GM18870 (cell line): ENCODE data around the gene GRIA4.

Experiments used
- ATAC-seq: cut with Tn5 transposase; IDR thresholded peaks from one replicate; pipeline ENCODE4 v1.9.1; 2021; ENCODE audit warnings: moderate library complexity; ENCODE audit not compliant: unreplicated experiment

The GRIA4 gene

DNA sequence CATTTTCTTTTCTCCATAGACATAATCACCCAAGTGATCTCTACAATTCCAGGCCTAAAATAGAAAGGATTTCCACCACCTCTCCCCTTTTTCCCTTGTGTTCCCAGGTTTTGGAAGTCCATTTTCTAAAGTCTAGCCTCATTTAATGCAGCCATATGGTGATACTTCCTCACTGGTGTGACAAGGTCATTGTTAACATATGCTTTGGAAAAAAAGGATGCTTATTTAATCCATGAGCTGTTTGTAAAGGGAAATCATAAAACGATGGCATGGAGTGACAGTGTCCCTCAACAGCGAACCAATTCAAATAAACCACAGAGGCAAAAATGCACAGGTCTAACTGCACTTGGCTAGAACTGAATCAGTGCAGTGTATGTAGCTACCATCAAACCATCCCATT lies 26.6 kb downstream of the GRIA4 start:
- ATAC-seq: no peak

DNA sequence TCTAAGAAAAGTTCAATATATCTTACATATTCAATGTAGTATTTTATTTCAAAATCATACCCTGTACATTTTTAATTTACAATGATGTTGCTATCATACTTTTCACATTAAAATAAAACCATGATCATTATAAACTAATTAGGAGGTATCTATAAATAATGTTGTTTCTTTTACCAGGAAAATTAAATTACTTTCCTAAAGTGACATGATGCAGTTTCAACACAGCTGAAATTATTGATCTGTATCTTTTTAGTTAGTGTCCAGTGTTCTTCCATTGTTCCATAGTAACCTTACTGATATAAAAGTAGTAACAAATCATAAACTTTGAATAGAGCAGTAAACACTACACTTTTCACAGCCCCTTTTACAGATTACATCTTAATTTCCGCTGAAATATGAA lies 29.7 kb downstream of the GRIA4 start:
- no peak for ATAC-seq

DNA sequence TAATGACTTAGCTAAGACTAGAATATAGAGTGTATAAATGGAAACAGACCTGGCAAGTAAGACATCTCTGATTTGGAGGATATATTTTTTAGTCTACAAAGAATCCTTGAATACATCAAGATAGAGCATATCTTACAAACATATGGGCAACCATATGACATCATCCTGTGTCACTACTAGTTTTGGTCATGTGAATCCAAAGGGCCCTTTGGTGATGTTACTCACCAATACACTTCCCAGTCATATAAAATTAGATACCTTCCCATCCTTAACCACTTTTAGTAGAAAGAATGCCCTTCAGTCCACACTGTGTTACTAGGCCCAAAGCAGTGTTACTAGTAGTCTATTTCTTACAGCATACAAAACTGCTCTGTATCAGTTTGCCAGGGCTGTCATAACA lies 31.6 kb downstream of the GRIA4 start:
- no peak for ATAC-seq

DNA sequence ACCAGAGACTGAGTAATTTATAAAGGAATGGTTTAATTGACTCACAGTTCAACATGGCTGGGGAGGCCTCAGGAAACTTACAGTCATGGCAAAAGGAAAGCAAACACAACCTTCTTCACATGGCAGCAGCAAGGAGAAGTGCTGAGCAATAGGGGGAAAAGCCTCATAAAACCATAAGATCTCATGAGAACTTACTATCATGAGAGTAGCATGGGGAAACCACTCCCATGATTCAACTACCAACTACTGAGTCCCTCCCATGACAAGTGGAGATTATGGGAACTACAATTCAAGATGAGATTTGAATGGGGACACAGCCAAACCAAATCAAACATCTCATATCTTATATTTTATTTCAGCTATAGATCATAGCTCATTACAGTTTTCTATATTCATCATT lies 33.0 kb downstream of the GRIA4 start:
- no peak for ATAC-seq

DNA sequence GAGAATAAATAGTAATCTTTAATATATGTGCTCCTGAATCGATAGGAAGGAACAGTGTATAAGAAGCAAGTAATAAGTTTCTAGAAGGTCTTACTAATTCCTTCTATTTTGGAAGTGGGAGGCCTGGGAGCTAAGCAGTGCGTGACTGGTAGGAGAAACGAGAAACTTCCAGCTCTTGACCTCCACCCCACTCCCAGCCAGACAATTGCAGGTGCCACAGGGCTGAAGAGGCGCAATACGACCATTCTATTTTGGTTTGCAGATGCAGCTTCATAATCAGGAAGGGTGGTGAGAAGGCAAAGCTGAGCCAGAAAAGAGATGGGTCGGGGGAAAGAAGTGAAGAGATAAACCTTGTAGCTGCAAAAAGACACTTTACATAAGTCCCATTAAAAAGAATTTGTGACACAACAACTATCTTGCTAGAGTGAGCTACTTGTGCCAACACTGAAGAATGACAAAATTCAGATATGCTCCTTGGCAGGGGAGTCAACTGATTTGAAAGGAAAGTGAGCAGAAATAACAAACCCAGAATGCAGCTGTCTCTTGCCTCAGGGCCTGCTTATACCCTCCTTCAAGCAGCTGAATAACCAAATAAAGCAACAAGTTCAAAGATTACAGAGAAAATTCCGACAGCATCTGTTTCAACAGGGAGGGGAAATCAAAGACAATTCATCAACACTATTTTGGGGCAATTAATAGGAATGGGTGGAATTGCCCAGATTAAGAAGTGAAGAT lies 35.1 kb downstream of the GRIA4 start:
- no peak for ATAC-seq

DNA sequence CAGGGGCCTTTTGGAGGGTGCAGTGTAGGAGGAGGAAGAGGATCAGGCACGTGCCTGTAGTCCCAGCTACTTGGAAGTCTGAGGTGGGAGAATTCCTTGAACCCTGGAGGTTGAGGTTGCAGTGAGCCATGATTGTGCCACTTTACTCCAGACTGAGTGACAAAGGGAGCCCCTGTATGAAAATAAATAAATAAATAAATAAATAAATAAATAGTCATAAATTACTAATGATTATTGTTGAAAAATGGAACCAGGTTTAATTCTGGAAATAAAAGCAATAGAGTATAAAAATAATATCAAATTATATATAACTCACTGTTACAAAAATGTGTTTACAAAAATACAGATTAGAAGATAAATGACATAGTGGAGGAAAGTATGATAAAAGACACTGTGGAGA lies 37.9 kb downstream of the GRIA4 start:
- ATAC-seq: no peak

GRCh38 chr11:105648762-105649161 lies 38.9 kb downstream of the GRIA4 start:
- no peak for ATAC-seq

GRCh38 chr11:105665281-105665680 lies 55.4 kb downstream of the GRIA4 start:
- no peak for ATAC-seq

DNA sequence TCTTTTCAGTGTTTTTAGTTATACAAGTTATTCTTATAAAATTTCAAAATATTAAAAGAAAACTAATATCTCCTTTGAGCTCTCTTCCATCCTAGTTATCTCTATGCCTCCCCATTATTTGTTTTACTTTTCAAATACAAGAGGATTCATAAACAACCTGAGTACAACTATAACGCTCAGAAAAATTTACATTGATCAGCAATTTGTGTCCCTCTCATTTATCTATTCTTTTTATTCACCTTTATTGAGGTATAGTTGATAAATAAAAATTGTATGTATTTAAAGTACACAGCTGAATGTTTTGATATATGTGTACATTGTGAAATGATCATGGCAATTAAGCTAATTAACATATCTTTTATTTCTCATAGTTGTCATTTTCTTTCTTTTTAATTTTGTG lies 57.6 kb downstream of the GRIA4 start:
- no peak for ATAC-seq

- no peak for ATAC-seq
Observed at GRCh38 chr11:105670811-105671210, 60.9 kb downstream of the GRIA4 start.

- no peak for ATAC-seq
Observed at GRCh38 chr11:105673089-105673488, 63.2 kb downstream of the GRIA4 start.

GRCh38 chr11:105689631-105690030 lies 79.8 kb downstream of the GRIA4 start:
- no peak for ATAC-seq

- no peak for ATAC-seq
Observed at GRCh38 chr11:105690467-105690866, 80.6 kb downstream of the GRIA4 start.

GRCh38 chr11:105693075-105693759 lies 83.3 kb downstream of the GRIA4 start:
- no peak for ATAC-seq

- ATAC-seq: peak; percentile 72
Observed at GRCh38 chr11:105696000-105696399, 86.1 kb downstream of the GRIA4 start.

GRCh38 chr11:105697291-105697690 lies 87.4 kb downstream of the GRIA4 start:
- ATAC-seq: no peak

DNA sequence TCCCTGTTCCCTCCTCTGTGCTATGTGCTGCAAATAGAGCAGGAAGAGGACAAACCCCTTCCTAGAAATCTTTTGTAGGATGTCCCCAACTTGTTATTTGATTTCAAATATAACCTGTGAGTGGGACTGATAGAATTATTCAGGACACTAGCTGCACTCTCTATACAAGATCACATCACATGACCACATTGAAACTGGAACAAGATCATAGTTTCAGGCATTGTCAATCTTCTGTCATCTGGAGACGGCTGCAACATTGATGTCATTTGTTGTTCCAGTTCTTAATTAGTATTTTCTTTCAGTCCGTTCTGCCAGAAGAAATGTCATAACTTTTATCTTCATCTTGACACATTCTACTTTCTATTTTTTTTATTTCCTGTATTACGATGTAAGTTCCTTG lies 89.3 kb downstream of the GRIA4 start:
- peak; percentile 46 for ATAC-seq

GRCh38 chr11:105700271-105700670 lies 90.4 kb downstream of the GRIA4 start:
- no peak for ATAC-seq

- ATAC-seq: no peak
Observed at GRCh38 chr11:105701098-105701497, 91.2 kb downstream of the GRIA4 start.

- ATAC-seq: no peak
Observed at GRCh38 chr11:105705786-105706530, 96.1 kb downstream of the GRIA4 start.

DNA sequence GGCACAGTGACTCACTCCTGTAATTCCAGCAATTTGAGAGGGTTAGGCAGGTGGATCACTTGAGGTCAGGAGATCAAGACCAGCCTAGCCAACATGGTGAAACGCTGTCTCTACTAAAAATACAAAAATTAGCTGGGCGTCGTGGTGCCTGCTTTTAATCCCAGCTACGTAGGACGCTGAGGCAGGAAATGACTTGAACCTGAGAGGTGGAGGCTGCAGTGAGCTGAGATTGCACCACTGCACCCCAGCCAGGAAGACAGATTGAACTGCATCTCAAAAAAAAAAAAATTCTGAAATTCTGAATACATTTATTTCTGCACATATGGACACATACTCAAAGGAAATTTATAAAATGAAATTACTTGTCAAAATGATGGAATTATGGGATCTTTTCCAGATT lies 103.2 kb downstream of the GRIA4 start:
- no peak for ATAC-seq

GRCh38 chr11:105713696-105714095 lies 103.8 kb downstream of the GRIA4 start:
- no peak for ATAC-seq
